Activated naive CD4-positive, alpha-beta T cell treated with anti-CD3 and anti-CD28 coated beads, Interleukin-2, amount 10 ng/mL, durations not matched to agents 7 days and 5 days (primary cell): ENCODE data around the gene HYAL3.
A peak's percentile ranks its signal among the peaks of the same experiment; 100 is the strongest.

Experiments
- CTCF ChIA-PET: fragments of 350-600 bp; sonication (Branson Sonifier 250); formaldehyde crosslinking; loops from one replicate; lab custom pipeline; 2021; ENCODE audit warnings: antibody characterized with exemption; lab: Charles Lee
- DNase-seq: peaks from one replicate; pipeline ENCODE4 v3.0.0-alpha.2; 2020
- H3K27ac Mint-ChIP-seq: one replicate; pipeline ENCODE4 v1.8.0; 2021; ENCODE audit warnings: mild to moderate bottlenecking, moderate library complexity, mixed read lengths
- H3K27me3 Mint-ChIP-seq: one replicate; pipeline ENCODE4 v1.8.0; 2021; ENCODE audit warnings: mild to moderate bottlenecking, mixed read lengths
- H3K36me3 Mint-ChIP-seq: one replicate; pipeline ENCODE4 v1.8.0; 2021; ENCODE audit warnings: mixed read lengths
- H3K4me1 Mint-ChIP-seq: one replicate; pipeline ENCODE4 v1.8.0; 2021; ENCODE audit warnings: mixed read lengths
- H3K4me3 Mint-ChIP-seq: one replicate; pipeline ENCODE4 v1.8.0; 2021; ENCODE audit warnings: mild to moderate bottlenecking, moderate library complexity, mixed read lengths
- H3K9me3 Mint-ChIP-seq: one replicate; pipeline ENCODE4 v1.8.0; 2021; ENCODE audit warnings: mixed read lengths

Gene HYAL3

GRCh38 chr3:50296721-50297383, 2.4 kb downstream of the HYAL3 start:
- Mint-ChIP-seq H3K9me3 (no peaks in the 10 kb centered on the region), H3K27me3 (no peaks in the 10 kb centered on the region), H3K36me3 (peaks cover 5% of the 10 kb centered on the region), H3K4me3 (peak overlapping the region; percentile 51), H3K4me1 (peaks cover 51% of the 10 kb centered on the region), H3K27ac (no peak overlapping the region)
- no peak for DNase-seq
- CTCF ChIA-PET: interaction anchor here (1.4 to 3.8 kb wide), 2 partner anchors 28 to 40 kb away, joined by 4 to 20 read pairs; no protein-coding TSS in a partner anchor

- H3K9me3 Mint-ChIP-seq: no peaks in the 10 kb centered on the region
- H3K36me3 Mint-ChIP-seq: peaks cover 6% of the 10 kb centered on the region
- no peak overlapping the region for H3K4me3 Mint-ChIP-seq
- no peak overlapping the region for H3K27ac Mint-ChIP-seq
- no peaks in the 10 kb centered on the region for H3K27me3 Mint-ChIP-seq
- no peak for DNase-seq
- peaks cover 54% of the 10 kb centered on the region for H3K4me1 Mint-ChIP-seq
- CTCF ChIA-PET: no interaction called here
Observed at GRCh38 chr3:50295553-50296431, 3.4 kb downstream of the HYAL3 start.

GRCh38 chr3:50294492-50295403, 4.5 kb downstream of the HYAL3 start:
- Mint-ChIP-seq H3K4me3 (no peak overlapping the region), H3K27ac (no peak overlapping the region), H3K27me3 (no peaks in the 10 kb centered on the region), H3K36me3 (peaks cover 9% of the 10 kb centered on the region), H3K9me3 (no peaks in the 10 kb centered on the region), H3K4me1 (peaks cover 49% of the 10 kb centered on the region)
- CTCF ChIA-PET: interaction anchor here (1.3 kb wide), 1 partner anchor 24 kb away, joined by 3 read pairs; no protein-coding TSS in a partner anchor
- no peak for DNase-seq

- CTCF ChIA-PET: interaction anchor here (1.3 kb wide), 1 partner anchor 25 kb away, joined by 3 read pairs; no protein-coding TSS in a partner anchor
- Mint-ChIP-seq H3K4me3 (no peak overlapping the region), H3K27me3 (no peaks in the 10 kb centered on the region), H3K4me1 (peaks cover 47% of the 10 kb centered on the region), H3K9me3 (no peaks in the 10 kb centered on the region), H3K27ac (no peak overlapping the region), H3K36me3 (peaks cover 11% of the 10 kb centered on the region)
- no peak for DNase-seq
Observed at GRCh38 chr3:50294089-50294488, 5.1 kb downstream of the HYAL3 start.

- CTCF ChIA-PET: interaction anchor here (1.3 to 1.8 kb wide), 2 partner anchors 26 to 31 kb away, joined by 3 to 9 read pairs; no protein-coding TSS in a partner anchor
- Mint-ChIP-seq H3K27me3 (no peaks in the 10 kb centered on the region), H3K4me3 (peak overlapping the region; percentile 79), H3K9me3 (no peaks in the 10 kb centered on the region), H3K36me3 (peaks cover 15% of the 10 kb centered on the region), H3K4me1 (peaks cover 44% of the 10 kb centered on the region), H3K27ac (peak overlapping the region; percentile 95)
- no peak for DNase-seq
Observed at GRCh38 chr3:50293079-50293801, 6.0 kb downstream of the HYAL3 start.

- peak; percentile 98 for DNase-seq
- Mint-ChIP-seq H3K27me3 (no peaks in the 10 kb centered on the region), H3K4me3 (peak within 1 kb of the TSS; percentile 79), H3K27ac (peak within 1 kb of the TSS; percentile 95), H3K36me3 (peaks cover 18% of the 10 kb centered on the region), H3K4me1 (peaks cover 36% of the 10 kb centered on the region), H3K9me3 (no peaks in the 10 kb centered on the region)
- CTCF ChIA-PET: interaction anchor here (1.8 kb wide), 1 partner anchor 32 kb away, joined by 9 read pairs; no protein-coding TSS in a partner anchor
Observed at GRCh38 chr3:50292159-50293078, 6.8 kb downstream of the HYAL3 start, which contains the start of gene IFRD2. Gene IFRD2 (minus strand): TSS chr3:50292429. CDS start chr3:50292274, 155 bp downstream.

- Mint-ChIP-seq H3K27me3 (no peaks in the 10 kb centered on the region), H3K36me3 (peaks cover 15% of the 10 kb centered on the region), H3K4me1 (peaks cover 26% of the 10 kb centered on the region), H3K27ac (no peak overlapping the region), H3K9me3 (no peaks in the 10 kb centered on the region), H3K4me3 (peak overlapping the region; percentile 41)
- CTCF ChIA-PET: no interaction called here
- DNase-seq: no peak
Observed at GRCh38 chr3:50290161-50290641, 9.0 kb downstream of the HYAL3 start.

- H3K4me1 Mint-ChIP-seq: peaks cover 26% of the 10 kb centered on the region
- no peak for DNase-seq
- H3K4me3 Mint-ChIP-seq: no peak overlapping the region
- peaks cover 15% of the 10 kb centered on the region for H3K36me3 Mint-ChIP-seq
- no peaks in the 10 kb centered on the region for H3K27me3 Mint-ChIP-seq
- H3K27ac Mint-ChIP-seq: no peak overlapping the region
- H3K9me3 Mint-ChIP-seq: no peaks in the 10 kb centered on the region
- CTCF ChIA-PET: interaction anchor here (1.6 kb wide), 1 partner anchor 10 kb away, joined by 6 read pairs; the partner anchor contains the start of gene LSMEM2
Observed at GRCh38 chr3:50289130-50289529, 10.1 kb downstream of the HYAL3 start.

- Mint-ChIP-seq H3K36me3 (peaks cover 15% of the 10 kb centered on the region), H3K27me3 (no peaks in the 10 kb centered on the region), H3K27ac (no peak overlapping the region), H3K4me3 (no peak overlapping the region), H3K9me3 (no peaks in the 10 kb centered on the region), H3K4me1 (peaks cover 24% of the 10 kb centered on the region)
- CTCF ChIA-PET: interaction anchor here (0.9 to 1.6 kb wide), 2 partner anchors 9 to 36 kb away, joined by 3 to 6 read pairs; partner anchors contain the start of gene LSMEM2
- DNase-seq: no peak
Observed at GRCh38 chr3:50288387-50289007, 10.7 kb downstream of the HYAL3 start.

- H3K36me3 Mint-ChIP-seq: peaks cover 15% of the 10 kb centered on the region
- no peaks in the 10 kb centered on the region for H3K27me3 Mint-ChIP-seq
- no peaks in the 10 kb centered on the region for H3K9me3 Mint-ChIP-seq
- H3K27ac Mint-ChIP-seq: peak overlapping the region; percentile 14
- DNase-seq: no peak
- H3K4me1 Mint-ChIP-seq: peaks cover 12% of the 10 kb centered on the region
- H3K4me3 Mint-ChIP-seq: no peak overlapping the region
- CTCF ChIA-PET: no interaction called here
Observed at GRCh38 chr3:50287262-50287661, 11.9 kb downstream of the HYAL3 start.

- no peak for DNase-seq
- H3K4me3 Mint-ChIP-seq: no peak overlapping the region
- H3K36me3 Mint-ChIP-seq: peaks cover 15% of the 10 kb centered on the region
- CTCF ChIA-PET: no interaction called here
- no peaks in the 10 kb centered on the region for H3K27me3 Mint-ChIP-seq
- no peaks in the 10 kb centered on the region for H3K9me3 Mint-ChIP-seq
- peaks cover 11% of the 10 kb centered on the region for H3K4me1 Mint-ChIP-seq
- no peak overlapping the region for H3K27ac Mint-ChIP-seq
Observed at GRCh38 chr3:50286322-50287227, 12.6 kb downstream of the HYAL3 start.
